Measurements from ENCODE around the gene NXF1. TPM values are rescaled to one million over a fixed set of nuclear protein-coding genes. Genes with fewer than 3 reads are reported as not detected.

NXF1 gene
- total and polyA plus RNA-seq, 2 of the 13 experiments (the other 11 are each of a cell fraction or from before 2014, with no cell fraction given): 30.4 to 30.9 TPM

GRCh38 chr11:62770778-62771143 lies 34.5 kb downstream of the NXF1 start (continued):
- TF ChIP-seq ZBTB40 (IDR thresholded peaks at IDR 0.05): no peak
- TF ChIP-seq ZBTB40 (CRISPR knock-in tag; IDR thresholded peaks at IDR 0.05): no peak
- TF ChIP-seq NFYC (CRISPR knock-in tag; IDR thresholded peaks at IDR 0.05): no peak
- TF ChIP-seq GATAD2A (CRISPR knock-in tag; IDR thresholded peaks at IDR 0.05): 0 out of 2 replicates have a peak, but pooled peaks have one; percentile 3
- no peak for TF ChIP-seq RFXANK (CRISPR knock-in tag; IDR thresholded peaks at IDR 0.05)
- no peak for TF ChIP-seq ZNF660 (CRISPR knock-in tag; IDR thresholded peaks at IDR 0.05; ENCODE audit: borderline replicate concordance, low read depth)
- no peak for TF ChIP-seq LCORL (IDR thresholded peaks at IDR 0.05)
- no peak for TF ChIP-seq LCORL (CRISPR knock-in tag; IDR thresholded peaks at IDR 0.05)
- no peak for TF ChIP-seq ZNF280D (CRISPR knock-in tag; IDR thresholded peaks at IDR 0.05)
- TF ChIP-seq ZNF781 (CRISPR knock-in tag; IDR thresholded peaks at IDR 0.05; ENCODE audit: borderline replicate concordance, not compliant biosample characterization): peak; percentile 34
- no peak for TF ChIP-seq TBP (CRISPR knock-in tag; IDR thresholded peaks at IDR 0.05)
- no peak for TF ChIP-seq ZNF354B (CRISPR knock-in tag; IDR thresholded peaks at IDR 0.05)
- TF ChIP-seq MAX (IDR thresholded peaks at IDR 0.05): peak; percentile 35; the same call in 1 of the 2 replicates
- TF ChIP-seq ZFX (CRISPR knock-in tag; IDR thresholded peaks at IDR 0.05; ENCODE audit: low read depth): no peak; the same call in 1 of the 2 replicates
